NCI-H2029 (cell line): ENCODE results near the gene EIF2AK3.
A peak's percentile ranks its signal among the peaks of the same experiment; 100 is the strongest.

Experiments
- DNase-seq: peaks from one replicate; lab custom pipeline; 2025; lab: John Stamatoyannopoulos, UW

The EIF2AK3 gene

DNA sequence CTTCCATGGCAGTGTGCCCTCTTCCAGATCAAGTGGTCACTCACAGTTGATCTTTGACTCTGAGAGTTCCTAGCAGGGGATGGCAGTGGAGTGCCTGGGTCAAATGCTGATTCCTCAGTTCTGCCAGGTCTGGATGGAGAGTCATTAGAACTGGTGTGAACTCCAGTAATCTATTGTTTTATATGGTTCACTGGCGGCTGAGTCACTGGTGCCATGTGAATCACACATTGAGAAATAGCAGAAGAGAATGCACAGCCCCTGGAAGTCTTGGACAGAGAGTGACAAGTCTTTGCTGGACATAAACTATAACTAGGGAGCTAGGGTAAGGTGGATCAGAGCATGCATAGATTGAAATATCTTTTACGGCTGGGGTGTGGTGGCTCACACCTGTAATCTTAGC is 86.9 kb downstream of the EIF2AK3 start:
- DNase-seq = no peak

DNA sequence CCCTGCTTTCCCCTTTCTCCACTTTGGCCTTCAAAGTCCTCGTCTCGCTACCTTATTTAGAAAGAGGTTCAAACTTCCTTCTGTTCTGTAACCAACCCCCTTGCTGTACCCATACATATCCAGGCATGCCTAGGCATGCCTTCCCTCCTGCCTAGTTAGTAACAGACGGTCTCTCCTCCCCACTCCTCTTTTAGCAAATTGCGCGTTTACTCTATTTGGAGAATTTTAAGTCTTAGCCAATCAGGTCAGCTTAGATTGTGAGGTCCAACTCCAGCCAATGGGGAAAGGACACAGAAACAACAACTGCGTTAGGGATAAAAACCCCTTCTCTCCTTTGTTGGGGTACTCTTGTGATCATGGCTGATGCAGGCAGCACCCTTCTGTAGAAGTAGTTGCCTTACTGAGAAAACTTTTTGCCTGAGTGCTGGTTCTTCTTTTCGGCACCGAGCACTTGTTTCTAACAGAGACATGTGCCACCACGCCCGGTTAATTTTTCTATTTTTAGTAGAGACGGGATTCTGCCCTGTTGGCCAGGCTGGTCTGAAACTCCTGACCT is 88.8 kb downstream of the EIF2AK3 start:
- DNase-seq = no peak

DNA sequence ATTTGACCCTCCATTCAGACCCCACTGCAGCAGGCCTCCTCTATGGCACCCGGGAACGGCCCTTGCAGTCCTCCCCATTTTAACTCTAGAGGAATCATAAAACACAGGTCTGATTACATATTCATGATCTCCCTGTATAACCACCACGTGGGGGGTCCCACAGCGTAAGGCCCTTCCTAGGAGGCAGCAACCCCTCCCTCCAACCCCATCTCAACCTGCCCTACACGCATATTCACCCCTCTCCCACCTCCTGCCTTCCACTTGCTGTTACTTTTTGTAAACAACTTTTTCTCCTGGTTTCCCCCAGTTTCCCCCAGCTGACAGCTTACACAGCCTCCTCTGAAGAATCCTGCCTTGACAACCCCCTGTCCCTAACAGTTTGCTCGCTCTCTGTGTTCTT is 89.6 kb downstream of the EIF2AK3 start:
- no peak for DNase-seq

GRCh38 chr2:88530081-88530480 is 97.2 kb downstream of the EIF2AK3 start:
- DNase-seq = no peak

- no peak for DNase-seq
Measured at GRCh38 chr2:88521445-88522073, 105.7 kb downstream of the EIF2AK3 start.

DNA sequence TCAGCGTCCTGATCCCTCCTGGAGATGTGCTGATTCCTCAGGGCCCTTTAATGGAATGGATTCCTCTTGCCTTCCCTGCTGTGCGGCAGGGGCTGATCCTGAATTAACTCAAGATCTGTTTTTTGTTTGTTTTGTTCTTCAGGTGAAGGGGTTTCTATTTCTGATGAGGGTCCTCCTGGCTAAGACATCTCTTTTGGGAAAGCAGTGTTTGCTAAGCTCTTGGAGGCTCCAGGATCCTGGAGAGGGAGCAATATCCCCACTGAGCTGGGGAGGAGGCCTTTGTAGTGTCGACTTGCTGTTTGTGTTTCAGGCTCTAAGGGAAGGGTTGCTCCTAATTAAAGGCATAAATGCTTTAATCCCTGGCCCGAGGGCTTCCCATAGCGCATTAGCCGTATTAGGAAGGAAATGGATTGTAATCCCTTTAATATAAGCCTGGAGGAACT is 109.5 kb downstream of the EIF2AK3 start:
- peak; percentile 22 for DNase-seq
